Measurements from ENCODE around the gene GYS2.

DNA sequence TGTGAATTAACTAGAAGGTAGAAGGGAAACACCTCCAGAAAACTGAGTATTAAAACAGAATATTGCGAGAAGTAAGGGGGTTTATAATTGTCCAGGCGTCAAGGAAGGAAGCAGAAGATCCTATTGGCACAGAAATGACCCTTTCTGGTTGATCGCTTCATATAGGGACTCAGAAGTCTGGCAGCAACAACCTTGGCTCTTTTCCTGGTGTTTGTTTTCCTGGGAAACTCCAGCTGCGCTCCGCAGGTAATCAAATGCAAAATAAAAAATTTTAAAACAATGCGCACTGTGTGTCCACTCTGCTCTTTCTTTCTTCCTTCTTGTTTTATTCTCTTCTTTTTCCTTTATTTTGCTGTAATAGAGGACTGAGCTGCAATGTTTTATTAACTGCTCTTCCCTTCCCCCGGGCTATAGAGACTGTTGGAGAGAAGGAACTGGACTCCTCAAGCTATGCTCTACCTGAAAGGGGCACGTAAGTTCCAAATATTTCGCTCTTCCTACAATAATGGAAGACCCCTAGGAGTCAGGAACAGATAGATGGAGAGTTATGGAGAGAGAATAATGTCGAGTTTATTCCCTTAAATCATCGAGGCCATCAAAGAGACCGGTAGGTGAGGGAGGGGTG is 77.8 kb downstream of the GYS2 start:
- no peak for TF ChIP-seq POLR2A (IDR thresholded peaks at IDR 0.05)
- TF ChIP-seq, protein P1, sequence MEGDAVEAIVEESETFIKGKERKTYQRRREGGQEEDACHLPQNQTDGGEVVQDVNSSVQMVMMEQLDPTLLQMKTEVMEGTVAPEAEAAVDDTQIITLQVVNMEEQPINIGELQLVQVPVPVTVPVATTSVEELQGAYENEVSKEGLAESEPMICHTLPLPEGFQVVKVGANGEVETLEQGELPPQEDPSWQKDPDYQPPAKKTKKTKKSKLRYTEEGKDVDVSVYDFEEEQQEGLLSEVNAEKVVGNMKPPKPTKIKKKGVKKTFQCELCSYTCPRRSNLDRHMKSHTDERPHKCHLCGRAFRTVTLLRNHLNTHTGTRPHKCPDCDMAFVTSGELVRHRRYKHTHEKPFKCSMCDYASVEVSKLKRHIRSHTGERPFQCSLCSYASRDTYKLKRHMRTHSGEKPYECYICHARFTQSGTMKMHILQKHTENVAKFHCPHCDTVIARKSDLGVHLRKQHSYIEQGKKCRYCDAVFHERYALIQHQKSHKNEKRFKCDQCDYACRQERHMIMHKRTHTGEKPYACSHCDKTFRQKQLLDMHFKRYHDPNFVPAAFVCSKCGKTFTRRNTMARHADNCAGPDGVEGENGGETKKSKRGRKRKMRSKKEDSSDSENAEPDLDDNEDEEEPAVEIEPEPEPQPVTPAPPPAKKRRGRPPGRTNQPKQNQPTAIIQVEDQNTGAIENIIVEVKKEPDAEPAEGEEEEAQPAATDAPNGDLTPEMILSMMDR (IDR thresholded peaks at IDR 0.05), result no peak

Measured in tibial nerve (tissue), 3 donors.